ENCODE measurements around the gene PNCK.
"Not testable (repeated sequence)": the region's sequence is repeated elsewhere in the genome, so short reads cannot be mapped to it uniquely, and the experiment has no call there.

Gene PNCK

GRCh38 chrX:153685751-153686696, 12.4 kb upstream of the PNCK start:
- DNase-seq, result no peak

GRCh38 chrX:153685156-153685536, 11.5 kb upstream of the PNCK start:
- DNase-seq, result no peak

GRCh38 chrX:153684467-153685155, 11.0 kb upstream of the PNCK start:
- DNase-seq, result no peak

- DNase-seq, result not testable (repeated sequence)
These were observed 9.9 kb upstream of the PNCK start for GRCh38 chrX:153683486-153683885.

- no peak for DNase-seq
These were observed 7.6 kb upstream of the PNCK start for GRCh38 chrX:153681175-153681574.

GRCh38 chrX:153674219-153674851, 722 bp upstream of the PNCK start:
- DNase-seq, result no peak

- DNase-seq, result no peak
These were observed 834 bp downstream of the PNCK start for GRCh38 chrX:153672531-153673427.

- no peak for DNase-seq
These were observed 1.8 kb downstream of the PNCK start for GRCh38 chrX:153671589-153672530.

- no peak for DNase-seq
These were observed 2.6 kb downstream of the PNCK start for GRCh38 chrX:153670748-153671588.

GRCh38 chrX:153669901-153670731, 3.5 kb downstream of the PNCK start:
- no peak for DNase-seq

GRCh38 chrX:153669174-153669890, 4.3 kb downstream of the PNCK start:
- no peak for DNase-seq

GRCh38 chrX:153668423-153669173, 5.0 kb downstream of the PNCK start:
- no peak for DNase-seq

GRCh38 chrX:153667956-153668396, 5.6 kb downstream of the PNCK start:
- peak; percentile 26 for DNase-seq

- no peak for DNase-seq
These were observed 6.2 kb downstream of the PNCK start for GRCh38 chrX:153667281-153667955.

- no peak for DNase-seq
These were observed 7.8 kb downstream of the PNCK start for GRCh38 chrX:153665726-153666306.

GRCh38 chrX:153662266-153662665, 11.3 kb downstream of the PNCK start:
- DNase-seq, result no peak

GRCh38 chrX:153659268-153659667, 14.3 kb downstream of the PNCK start:
- no peak for DNase-seq

Data from NCI-H524 treated with DMSO at 0.1 percent for 48 hours (cell line).